ENCODE measurements around the gene KCNQ1. TPM values are rescaled to one million over a fixed set of nuclear protein-coding genes. Genes with fewer than 3 reads are reported as not detected.

The KCNQ1 gene
- total and polyA plus RNA-seq, 2 donors (not counting 3 experiments of a cell fraction or from before 2014, with no cell fraction given): 0.07 to 0.09 TPM

DNA sequence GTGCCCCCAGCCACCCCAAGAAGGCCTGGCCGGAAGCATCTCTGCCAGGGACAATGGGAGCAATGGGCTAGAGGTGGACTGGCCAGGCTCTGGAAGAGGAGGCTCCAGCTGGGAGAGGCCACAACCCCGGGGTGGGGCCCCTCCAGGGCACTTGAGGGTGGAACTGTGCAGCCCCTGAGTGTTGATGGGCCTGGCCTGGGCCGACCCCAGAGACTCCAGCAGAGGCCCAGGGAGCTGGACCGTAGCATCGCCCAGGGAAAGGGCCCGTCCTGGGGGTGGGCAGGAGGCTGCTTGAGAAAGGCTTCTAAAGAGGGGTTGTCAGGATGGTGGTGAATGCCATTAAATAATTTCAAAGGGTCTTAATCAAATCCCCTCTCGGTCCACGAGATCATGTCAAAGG lies 410.4 kb downstream of the KCNQ1 start:
- no peaks in the 10 kb centered on the region for H3K36me3 ChIP-seq (ENCODE audit: control insufficient read depth in 2 of 2, extremely low read depth in 1 of 2, insufficient read depth in 2 of 2, low read length in 2 of 2)
- no peak overlapping the region for H3K4me2 ChIP-seq (ENCODE audit: insufficient read depth, low read length)
- ChIA-PET CTCF (no interaction called here), POLR2A (no interaction called here)
- FAIRE-seq (no peak), DNase-seq (ENCODE audit: low read depth, low spot score) (no peak)
- no peak overlapping the region for H3K9ac ChIP-seq (replicated peaks; ENCODE audit: extremely low read depth, insufficient read depth, low read length)
- no peaks in the 10 kb centered on the region for H3K9me3 ChIP-seq (replicated peaks; ENCODE audit: control insufficient read depth, insufficient read depth, low read length)
- no TSS peak for BruUV-seq (replicated peaks)
- no peaks in the 10 kb centered on the region for H3K27me3 ChIP-seq (ENCODE audit: control insufficient read depth in 2 of 2, insufficient read depth in 2 of 2, low read length in 2 of 2)
- H3K9me1 ChIP-seq (replicated peaks; ENCODE audit: control insufficient read depth, extremely low read depth, insufficient read depth, low read length): no peaks in the 10 kb centered on the region
- no peak for TF ChIP-seq JUN (IDR thresholded peaks at IDR 0.05; ENCODE audit: borderline replicate concordance, insufficient read depth, insufficient read length, low read depth)
- no peak for TF ChIP-seq FOS (IDR thresholded peaks at IDR 0.05; ENCODE audit: borderline replicate concordance, insufficient read depth, low read length)
- TF ChIP-seq, protein P1, sequence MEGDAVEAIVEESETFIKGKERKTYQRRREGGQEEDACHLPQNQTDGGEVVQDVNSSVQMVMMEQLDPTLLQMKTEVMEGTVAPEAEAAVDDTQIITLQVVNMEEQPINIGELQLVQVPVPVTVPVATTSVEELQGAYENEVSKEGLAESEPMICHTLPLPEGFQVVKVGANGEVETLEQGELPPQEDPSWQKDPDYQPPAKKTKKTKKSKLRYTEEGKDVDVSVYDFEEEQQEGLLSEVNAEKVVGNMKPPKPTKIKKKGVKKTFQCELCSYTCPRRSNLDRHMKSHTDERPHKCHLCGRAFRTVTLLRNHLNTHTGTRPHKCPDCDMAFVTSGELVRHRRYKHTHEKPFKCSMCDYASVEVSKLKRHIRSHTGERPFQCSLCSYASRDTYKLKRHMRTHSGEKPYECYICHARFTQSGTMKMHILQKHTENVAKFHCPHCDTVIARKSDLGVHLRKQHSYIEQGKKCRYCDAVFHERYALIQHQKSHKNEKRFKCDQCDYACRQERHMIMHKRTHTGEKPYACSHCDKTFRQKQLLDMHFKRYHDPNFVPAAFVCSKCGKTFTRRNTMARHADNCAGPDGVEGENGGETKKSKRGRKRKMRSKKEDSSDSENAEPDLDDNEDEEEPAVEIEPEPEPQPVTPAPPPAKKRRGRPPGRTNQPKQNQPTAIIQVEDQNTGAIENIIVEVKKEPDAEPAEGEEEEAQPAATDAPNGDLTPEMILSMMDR (IDR thresholded peaks at IDR 0.05; ENCODE audit: extremely low read depth in 1 of 2, insufficient read depth in 1 of 2, low read depth in 1 of 2, low read length in 2 of 2): no peak
- TF ChIP-seq POLR2AphosphoS5 (IDR thresholded peaks at IDR 0.05; ENCODE audit: insufficient read depth, low read depth, low read length): no peak
- TF ChIP-seq GATA2 (IDR thresholded peaks at IDR 0.05; ENCODE audit: insufficient read depth, insufficient read length, low read depth, low read length): no peak
- H3K79me2 ChIP-seq (ENCODE audit: control insufficient read depth, insufficient read depth, low read length): no peaks in the 10 kb centered on the region
- H2AFZ ChIP-seq (ENCODE audit: low read depth, low read length): no peak overlapping the region
- dilution Hi-C loops (cut with MboI; ENCODE audit: extremely low pct_ligation_motif_present, low sequenced_read_pairs) (no loop called here), intact Hi-C loops (cut with micrococcal nuclease) (no loop called here)
- H3K27ac ChIP-seq (ENCODE audit: insufficient read depth, low read depth, low read length): no peak overlapping the region
- H3K4me1 ChIP-seq (ENCODE audit: control insufficient read depth, extremely low read depth, insufficient read depth, low read length): no peaks in the 10 kb centered on the region
- H4K20me1 ChIP-seq (replicated peaks; ENCODE audit: control insufficient read depth, extremely low read depth, insufficient read depth, low read length): no peaks in the 10 kb centered on the region
- no peak overlapping the region for H3K4me3 ChIP-seq (replicated peaks in 1 of 3; ENCODE audit: insufficient read depth in 1 of 3, low read depth in 1 of 3, low read length in 3 of 3)

DNA sequence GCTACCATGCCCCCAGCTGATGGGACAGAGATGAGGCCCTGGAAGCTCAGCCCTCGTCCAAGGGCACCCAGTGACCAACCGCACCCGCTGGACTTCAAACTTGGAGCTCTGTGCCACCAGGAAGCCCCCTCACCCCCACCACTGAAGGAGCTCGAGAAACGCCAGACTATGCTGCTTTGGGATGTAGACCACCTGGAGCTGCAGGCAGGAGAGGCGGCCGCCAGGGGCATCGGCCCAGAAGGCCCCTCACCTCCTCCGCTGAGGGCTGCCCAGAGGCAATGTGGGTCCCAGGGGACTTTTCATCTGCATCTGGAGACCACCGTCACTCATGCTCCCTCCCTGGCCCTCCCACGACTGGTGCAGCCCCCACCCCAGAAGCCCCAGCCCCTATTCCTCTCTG lies 412.5 kb downstream of the KCNQ1 start:
- FAIRE-seq: no peak
- H3K9ac ChIP-seq (replicated peaks; ENCODE audit: extremely low read depth, insufficient read depth, low read length): no peak overlapping the region
- POLR2A ChIA-PET: no interaction called here

More for the DNA sequence above, 412.5 kb downstream of the KCNQ1 start:
- H3K27ac ChIP-seq (ENCODE audit: insufficient read depth, low read depth, low read length): no peak overlapping the region
- CTCF ChIA-PET: interaction anchor here (0.8 kb wide), 1 partner anchor 324 kb away, joined by 3 read pairs; no protein-coding TSS in a partner anchor
- H3K27me3 ChIP-seq (ENCODE audit: control insufficient read depth in 2 of 2, insufficient read depth in 2 of 2, low read length in 2 of 2): peaks cover 11 to 15% of the 10 kb centered on the region in 2 experiments
- no peaks in the 10 kb centered on the region for H4K20me1 ChIP-seq (replicated peaks; ENCODE audit: control insufficient read depth, extremely low read depth, insufficient read depth, low read length)
- H2AFZ ChIP-seq (ENCODE audit: low read depth, low read length): no peak overlapping the region
- no TSS peak for BruUV-seq (replicated peaks)
- TF ChIP-seq FOS (IDR thresholded peaks at IDR 0.05; ENCODE audit: borderline replicate concordance, insufficient read depth, low read length): no peak
- no peak for TF ChIP-seq MYC (IDR thresholded peaks at IDR 0.05; ENCODE audit: low read depth, low read length)
- no peak for TF ChIP-seq EZH2 (IDR thresholded peaks at IDR 0.05; ENCODE audit: borderline replicate concordance, low read depth, low read length, severe bottlenecking)
- TF ChIP-seq GATA2 (IDR thresholded peaks at IDR 0.05; ENCODE audit: insufficient read depth, insufficient read length, low read depth, low read length): no peak
- TF ChIP-seq, protein P1 (IDR thresholded peaks at IDR 0.05; ENCODE audit: extremely low read depth in 1 of 2, insufficient read depth in 1 of 2, low read depth in 1 of 2, low read length in 2 of 2): no peak
- TF ChIP-seq POLR2A (IDR thresholded peaks at IDR 0.05; ENCODE audit: low read depth, low read length): no peak
- TF ChIP-seq, protein P2, sequence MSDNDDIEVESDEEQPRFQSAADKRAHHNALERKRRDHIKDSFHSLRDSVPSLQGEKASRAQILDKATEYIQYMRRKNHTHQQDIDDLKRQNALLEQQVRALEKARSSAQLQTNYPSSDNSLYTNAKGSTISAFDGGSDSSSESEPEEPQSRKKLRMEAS (IDR thresholded peaks at IDR 0.05; ENCODE audit: insufficient read depth, insufficient read length): no peak
- H3K9me3 ChIP-seq (replicated peaks; ENCODE audit: control insufficient read depth, insufficient read depth, low read length): no peaks in the 10 kb centered on the region
- H3K4me3 ChIP-seq (replicated peaks in 1 of 3; ENCODE audit: insufficient read depth in 1 of 3, low read depth in 1 of 3, low read length in 3 of 3): no peak overlapping the region
- no peak overlapping the region for H3K4me2 ChIP-seq (ENCODE audit: insufficient read depth, low read length)
- H3K79me2 ChIP-seq (ENCODE audit: control insufficient read depth, insufficient read depth, low read length): no peaks in the 10 kb centered on the region
- H3K36me3 ChIP-seq (ENCODE audit: control insufficient read depth in 2 of 2, extremely low read depth in 1 of 2, insufficient read depth in 2 of 2, low read length in 2 of 2): no peaks in the 10 kb centered on the region
- dilution Hi-C loops (cut with MboI; ENCODE audit: extremely low pct_ligation_motif_present, low sequenced_read_pairs) (no loop called here), intact Hi-C loops (cut with micrococcal nuclease) (no loop called here)
- no peaks in the 10 kb centered on the region for H3K9me1 ChIP-seq (replicated peaks; ENCODE audit: control insufficient read depth, extremely low read depth, insufficient read depth, low read length)
- no peaks in the 10 kb centered on the region for H3K4me1 ChIP-seq (ENCODE audit: control insufficient read depth, extremely low read depth, insufficient read depth, low read length)
- DNase-seq (ENCODE audit: low read depth, low spot score): no peak
